NCI-H446 (cell line): ENCODE measurements around the gene ANKS3.
"Not testable (repeated sequence)": the region's sequence is repeated elsewhere in the genome, so short reads cannot be mapped to it uniquely, and the experiment has no call there.

Experiments
- DNase-seq, 2 experiments: peaks; one replicate each; lab custom pipeline; 2025; lab: John Stamatoyannopoulos, UW

The ANKS3 gene

DNA sequence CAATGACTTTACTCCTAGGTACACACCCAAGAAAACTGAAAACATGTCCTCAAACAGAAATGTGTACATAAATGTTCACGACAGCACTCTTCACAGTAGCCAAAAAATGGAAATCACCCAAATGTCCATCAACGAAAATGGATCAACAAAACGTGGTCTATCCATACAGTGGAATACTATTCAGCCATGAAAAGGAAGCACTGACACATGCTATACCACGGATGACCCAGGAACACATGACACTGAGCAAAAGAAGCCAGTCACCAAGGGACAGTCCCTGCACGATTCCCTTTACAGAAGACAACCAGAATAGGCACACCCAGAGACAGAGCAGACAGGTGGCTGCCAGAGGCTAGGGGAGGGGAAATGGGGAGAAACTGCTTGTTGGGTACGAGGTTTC is 21.6 kb upstream of the ANKS3 start:
- DNase-seq, result no peak

DNA sequence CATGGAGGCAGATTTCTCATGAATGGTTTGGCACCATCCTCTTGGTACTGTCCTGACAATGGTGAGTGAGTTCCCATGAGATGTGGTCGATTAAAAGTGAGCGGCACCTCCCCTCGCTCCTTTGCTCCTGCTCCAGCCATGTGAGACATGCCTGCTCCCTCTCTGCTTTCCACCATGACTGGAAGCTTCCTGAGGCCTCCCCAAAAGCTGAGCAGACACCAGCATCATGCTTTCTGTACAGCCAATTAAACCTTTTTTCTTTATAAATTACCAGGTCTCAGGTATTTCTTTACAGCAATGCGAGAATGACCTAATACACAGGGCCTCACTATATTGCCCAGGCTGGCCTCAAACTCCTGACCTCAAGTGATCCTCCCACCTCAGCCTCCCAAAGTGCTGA is 20.8 kb upstream of the ANKS3 start:
- no peak for DNase-seq

DNA sequence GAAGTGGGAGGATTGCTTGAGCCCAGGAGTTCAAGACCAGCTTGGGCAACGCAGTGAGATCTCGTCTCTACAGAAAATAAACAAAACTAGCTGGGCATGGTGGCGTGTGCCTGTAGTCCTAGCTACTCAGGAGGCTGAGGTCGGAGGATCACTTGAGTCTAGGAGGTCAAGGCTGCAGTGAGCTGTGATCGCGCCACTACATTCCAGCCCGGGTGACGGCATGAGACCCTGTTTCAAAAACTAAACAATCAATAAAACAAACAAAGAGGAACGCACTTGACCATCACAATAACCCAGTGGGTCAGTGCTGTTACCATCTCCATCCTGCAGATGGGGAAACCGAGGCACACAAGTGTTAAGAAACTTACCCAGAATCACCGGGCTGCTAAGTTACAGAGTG is 19.2 kb upstream of the ANKS3 start:
- no peak for DNase-seq

DNA sequence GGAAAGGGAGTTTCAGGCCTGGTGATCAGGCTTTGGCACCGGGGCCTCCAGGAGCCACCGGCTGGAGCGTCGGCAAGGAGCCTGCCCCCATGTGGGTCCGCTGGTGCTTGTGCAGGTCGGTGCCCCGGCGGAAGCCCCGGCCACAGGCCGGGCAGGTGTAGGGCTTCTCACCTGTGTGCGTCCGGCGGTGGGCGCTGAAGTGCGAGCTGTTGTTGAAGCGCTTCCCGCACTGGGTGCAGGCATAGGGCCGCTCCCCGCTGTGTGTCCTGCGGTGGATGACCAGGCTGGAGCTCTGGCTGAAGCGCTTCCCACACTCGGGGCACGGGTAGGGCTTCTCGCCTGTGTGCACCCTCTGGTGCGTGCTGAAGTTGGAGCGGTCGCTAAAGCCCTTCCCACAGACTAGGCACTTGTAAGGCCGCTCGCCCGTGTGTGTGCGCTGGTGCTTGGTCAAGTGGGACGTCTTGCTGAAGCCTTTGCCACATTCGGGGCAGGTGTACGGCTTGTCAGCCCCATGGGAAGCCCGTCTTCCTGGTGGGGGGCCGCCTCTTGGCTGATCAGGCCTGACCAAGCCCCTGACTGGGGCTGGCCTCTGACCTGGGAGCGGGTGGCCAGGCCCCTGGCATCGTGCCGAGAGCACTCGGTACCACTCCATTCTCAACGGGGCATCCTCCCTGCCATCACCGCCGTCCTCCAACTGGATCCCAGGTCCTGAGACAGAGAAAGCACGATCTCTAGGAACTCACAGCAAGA is 18.5 kb upstream of the ANKS3 start:
- no peak for DNase-seq

DNA sequence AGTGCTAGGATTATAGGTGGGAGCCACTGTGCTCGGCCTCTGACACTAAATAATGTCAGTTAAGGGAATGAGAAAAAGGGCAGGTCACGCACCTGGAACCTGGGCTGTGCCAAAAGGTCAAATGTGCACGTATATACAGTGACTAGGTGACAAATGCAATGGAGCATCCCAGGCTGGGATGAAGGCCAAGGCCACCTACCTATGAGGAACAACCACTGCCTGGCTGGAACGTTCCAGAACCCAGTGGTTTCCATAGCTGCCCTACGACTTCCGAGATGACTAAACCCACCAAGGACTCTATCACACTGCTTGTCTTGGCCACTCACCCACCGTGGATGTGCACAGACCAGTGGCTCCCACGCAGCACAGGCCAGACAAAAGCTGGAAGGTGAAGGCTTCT is 16.8 kb upstream of the ANKS3 start:
- no peak for DNase-seq

DNA sequence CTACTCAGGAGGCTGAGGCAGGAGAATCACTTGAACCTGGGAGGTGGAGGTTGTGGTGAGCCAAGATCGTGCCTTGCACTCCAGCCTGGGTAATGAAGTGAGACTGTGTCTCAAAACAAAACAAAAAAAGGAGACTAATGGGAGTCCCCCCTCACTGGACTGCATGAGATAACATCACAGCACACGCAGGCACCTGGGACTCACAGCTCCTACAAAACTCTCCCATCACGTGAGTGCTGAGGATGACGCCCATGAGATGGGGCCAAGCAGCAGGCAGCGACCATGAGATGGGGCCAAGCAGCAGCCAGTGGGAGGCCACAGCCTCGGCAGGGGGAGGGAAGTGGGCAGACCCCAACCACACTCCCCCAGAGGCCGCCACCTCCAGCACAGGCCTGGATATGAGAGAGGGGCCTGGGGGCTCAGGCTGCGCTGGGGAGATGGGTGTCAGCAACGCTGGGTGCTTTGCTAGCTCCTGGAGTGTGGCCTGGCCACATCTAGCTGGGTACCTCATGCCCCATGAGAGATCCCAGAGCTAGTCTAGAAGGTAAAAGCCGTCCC is 15.7 kb upstream of the ANKS3 start:
- no peak for DNase-seq

DNA sequence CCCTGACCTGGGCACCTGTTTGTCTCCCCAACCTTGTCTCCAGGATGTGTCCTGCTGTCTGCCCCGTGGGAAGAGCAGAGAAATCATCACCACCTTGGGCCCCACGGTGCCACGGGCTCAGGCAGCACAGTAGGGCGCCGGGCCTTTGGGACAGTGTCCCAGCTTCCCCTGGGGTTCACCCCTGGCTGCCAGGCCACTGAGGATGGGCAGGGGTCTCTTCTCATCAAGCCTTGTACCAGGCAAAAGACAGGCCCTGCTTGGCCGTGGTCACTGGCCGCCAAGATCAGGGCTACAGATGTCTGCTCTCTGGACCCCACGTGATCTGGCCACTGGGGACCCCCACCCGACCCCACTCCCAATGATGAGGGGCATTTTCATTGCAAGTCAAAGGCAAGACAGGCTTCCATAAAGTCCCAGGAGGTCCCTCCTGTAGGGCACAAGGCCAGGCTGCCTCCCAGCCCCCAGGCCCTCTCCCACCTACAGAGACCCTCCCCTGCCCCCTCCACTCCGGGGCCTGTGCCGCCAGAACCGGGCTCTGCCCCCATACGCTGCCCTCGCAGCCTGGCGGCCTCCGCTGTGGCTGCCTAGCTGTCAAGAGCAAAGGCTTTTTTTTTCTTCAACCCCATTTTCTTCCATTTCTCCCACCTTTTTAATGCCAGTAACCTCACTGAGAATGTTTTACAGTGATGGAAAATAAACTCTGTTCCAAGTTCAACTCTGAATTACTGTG is 14.8 kb upstream of the ANKS3 start:
- DNase-seq, result no peak

DNA sequence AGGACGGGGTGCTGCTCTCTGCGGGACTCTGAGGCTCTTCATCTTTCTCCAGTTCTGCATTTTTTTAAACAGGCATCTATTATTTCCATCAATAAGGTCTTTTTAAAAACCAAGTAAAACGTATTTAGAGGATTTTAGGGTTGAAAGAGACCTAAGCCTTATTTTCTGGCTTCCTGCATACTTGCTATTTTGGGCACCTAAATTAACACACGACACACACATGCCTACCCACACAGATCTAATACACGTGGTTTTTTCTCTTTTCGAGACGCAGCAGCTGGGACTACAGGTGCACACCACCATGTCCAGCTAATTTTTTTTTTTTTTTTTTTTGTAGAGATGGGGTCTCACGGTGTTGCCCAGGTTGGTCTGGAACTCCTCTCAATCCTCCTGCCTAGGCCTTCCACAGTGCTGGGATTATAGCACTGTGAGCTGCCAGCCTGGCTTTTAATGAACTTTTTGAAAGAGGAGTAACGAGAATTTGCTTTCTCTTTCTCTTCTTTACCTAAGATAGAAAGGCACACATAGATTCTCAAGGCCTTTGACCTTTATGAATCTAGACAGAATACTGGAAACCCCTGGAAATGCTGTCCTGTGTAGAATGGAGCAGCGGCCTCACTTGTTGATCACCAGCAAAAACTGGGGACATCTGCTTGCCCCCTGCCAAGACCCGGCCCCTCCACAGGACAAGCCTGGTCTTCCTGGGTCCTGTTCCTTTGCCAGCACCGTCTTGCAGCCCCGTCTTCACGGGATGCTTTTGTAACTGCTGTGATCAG is 14.0 kb upstream of the ANKS3 start:
- no peak for DNase-seq

DNA sequence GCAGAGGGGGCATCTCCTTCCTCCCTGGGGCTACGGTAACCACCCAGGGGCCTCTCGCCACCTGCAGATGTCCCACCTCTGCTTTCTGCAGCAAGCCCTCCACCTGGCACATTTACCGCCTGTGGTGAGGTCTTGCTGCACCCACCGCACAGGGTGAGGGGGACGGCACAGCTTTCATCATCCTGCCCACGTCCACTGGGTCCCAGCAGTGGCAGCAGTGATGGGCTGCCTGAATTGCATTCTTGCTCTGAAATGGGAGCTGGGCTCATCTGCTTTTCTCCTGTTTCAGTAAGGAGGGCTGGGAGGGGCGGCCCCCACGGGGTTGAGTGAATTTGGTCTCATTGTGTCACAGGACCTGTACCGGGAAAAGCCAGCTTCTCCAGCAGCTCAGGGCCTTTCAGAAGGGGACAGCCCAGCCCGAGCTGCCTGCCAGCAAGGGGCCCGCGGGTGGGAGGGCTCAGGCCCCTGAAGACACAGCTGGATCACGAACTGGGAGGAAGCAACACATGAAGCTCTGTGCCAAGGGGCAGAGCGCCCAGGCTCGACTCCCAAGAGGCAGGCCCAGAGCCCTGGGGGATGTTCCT is 13.0 kb upstream of the ANKS3 start:
- DNase-seq, result no peak

DNA sequence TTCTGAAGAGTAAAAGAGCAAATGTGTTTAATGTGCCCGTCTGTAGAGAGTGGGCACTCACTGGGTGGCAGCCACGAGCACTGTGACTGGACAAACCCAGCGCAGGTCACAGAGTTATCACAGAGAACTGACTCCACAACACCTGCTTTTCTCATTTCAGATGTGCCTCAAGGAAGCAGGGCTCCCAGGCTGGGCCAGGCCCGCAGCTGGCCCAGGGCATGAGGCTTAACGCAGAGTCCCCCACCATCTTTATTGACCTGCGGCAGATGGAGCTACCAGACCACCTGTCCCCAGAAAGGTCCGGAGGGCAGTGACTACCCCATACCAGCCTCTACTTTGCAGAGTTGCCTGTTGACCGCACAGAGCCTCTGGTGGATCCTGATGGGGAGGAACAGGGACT is 12.1 kb upstream of the ANKS3 start:
- DNase-seq, result no peak

DNA sequence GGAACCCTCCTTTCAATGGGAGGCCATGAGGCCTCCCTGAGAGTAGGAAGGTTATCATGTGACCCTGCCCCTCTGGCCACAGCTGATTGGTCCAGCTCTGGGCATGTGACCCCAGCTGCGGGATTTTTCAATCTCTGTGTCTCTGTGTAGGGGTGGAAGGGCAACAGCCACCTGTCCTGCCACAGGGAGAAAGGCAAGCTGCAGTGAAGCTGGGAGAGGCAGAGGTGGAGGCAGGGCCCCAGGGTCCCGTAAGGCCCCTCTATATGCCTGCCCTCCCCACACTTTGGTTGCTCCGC is 11.2 kb upstream of the ANKS3 start:
- DNase-seq, result no peak

DNA sequence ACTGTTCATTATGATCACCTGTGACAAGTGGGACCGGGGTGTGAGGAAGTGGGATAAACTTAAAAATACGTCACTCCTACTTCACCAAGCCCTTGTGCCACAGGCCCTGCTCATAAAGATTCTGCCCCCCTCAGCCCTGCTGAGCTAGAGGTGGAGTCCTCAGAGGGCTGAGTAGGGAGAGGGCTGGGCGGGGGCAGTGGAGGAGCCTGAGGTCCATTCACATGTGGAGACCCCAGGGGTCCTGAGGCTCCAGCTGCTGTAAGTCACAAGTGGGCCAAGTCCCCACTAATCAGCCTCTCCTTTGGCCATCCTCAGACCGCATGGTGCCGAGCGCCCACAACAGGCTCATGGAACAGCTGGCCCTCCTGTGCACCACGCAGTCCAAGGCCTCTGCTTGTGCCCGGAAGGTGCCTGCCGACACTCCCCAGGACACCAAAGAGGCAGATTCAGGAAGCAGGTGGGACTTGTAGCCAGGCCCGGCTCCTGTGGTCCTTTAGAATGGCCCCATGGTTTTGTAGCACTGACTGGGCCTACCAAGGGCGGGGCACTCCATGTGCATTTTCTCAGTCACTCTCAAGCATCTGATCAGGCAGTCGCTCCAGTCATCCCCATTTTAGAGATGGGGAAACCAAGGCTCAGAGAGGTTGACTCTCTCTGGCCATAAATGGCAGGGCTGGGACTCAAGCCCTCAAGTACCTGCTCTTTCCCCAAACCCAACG is 10.6 kb upstream of the ANKS3 start:
- DNase-seq, result no peak

DNA sequence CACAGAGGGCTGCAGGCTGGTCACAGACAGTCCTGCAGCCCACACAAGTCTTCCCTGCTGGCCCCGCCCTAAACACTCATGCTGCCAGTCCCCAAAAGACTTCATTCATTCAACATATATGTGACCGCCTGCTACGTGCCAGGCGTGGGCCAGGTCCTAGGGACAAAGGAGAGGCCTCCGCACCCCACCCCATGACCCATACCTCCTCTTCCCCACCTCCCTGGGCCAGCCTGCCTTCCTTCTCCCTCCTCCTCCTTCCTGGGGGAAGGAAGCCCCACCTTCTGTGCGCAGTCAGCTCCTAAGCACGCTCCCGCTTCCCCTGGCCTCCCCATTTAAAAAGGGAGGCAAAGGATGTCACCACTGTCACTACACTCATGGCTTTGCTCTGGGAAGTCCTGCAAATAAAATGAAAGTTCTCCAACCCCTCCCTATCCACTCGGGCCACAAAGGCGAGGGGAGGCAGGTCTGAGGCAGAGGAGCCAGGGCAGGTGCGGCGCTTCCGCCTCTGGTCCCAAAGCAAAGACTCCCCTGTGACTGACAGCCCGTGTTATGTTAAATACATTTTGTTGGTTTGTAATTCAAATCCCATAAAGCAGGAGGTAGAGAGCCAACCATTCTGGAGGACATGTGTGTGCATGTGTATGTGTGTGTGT is 9.3 kb upstream of the ANKS3 start:
- no peak for DNase-seq

DNA sequence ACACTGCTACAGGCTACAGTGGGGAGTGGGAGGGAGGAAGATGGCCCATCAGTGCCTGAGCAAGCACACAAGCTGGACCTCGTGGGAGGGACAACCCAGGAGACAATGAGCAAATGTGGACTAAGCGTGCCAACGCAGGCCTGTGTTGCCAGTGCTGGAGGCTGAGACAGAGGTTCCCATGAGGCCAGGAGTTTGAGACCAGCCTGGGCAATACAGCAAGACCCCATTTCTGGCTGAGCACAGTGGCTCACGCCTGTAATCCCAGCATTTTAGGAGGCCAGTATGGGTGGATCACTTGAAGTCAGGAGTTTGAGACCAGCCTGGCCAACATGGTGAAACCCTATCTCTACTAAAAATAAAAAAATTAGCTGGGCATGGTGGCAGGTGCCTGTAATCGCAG is 4.3 kb upstream of the ANKS3 start:
- not testable (repeated sequence) for DNase-seq

DNA sequence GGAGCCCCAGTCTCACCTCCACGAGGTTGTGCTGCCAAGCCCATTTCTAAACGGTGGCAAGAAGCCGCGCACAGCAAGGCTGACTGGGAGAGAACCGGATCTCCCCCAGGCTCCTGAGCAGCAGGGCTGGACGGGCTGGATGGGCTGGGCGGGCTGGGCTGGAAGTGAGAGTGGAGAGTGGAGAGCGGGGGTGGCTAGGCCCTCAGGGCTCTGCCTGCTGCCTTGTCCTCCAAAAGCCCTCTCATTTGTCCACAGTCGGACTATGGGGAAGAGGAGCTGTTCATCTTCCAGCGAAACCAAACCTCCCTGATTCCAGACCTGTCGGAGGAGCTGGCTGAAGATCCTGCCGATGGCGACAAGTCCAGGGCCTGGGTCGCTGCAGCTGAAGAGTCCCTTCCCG is 3.5 kb upstream of the ANKS3 start:
- no peak for DNase-seq

DNA sequence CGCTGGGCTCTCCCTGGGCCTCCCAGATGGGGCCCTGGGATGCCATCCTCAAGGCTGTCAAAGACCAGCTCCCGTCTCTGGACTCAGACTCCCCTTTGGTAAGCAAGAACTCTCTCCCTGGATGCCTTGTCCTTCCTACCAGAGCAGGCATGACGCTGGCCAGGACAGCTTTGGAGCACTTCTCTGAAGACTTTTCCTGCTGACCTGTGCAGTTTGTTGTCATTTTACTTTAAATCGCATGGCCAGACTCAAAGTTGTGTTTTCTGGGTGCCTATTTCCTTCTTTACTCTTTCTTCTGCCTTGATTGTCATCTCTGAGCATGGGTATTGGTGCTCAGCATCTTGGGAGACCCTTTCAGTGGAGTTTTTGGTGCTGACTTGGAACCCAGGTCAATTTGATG is 2.5 kb upstream of the ANKS3 start:
- no peak for DNase-seq

DNA sequence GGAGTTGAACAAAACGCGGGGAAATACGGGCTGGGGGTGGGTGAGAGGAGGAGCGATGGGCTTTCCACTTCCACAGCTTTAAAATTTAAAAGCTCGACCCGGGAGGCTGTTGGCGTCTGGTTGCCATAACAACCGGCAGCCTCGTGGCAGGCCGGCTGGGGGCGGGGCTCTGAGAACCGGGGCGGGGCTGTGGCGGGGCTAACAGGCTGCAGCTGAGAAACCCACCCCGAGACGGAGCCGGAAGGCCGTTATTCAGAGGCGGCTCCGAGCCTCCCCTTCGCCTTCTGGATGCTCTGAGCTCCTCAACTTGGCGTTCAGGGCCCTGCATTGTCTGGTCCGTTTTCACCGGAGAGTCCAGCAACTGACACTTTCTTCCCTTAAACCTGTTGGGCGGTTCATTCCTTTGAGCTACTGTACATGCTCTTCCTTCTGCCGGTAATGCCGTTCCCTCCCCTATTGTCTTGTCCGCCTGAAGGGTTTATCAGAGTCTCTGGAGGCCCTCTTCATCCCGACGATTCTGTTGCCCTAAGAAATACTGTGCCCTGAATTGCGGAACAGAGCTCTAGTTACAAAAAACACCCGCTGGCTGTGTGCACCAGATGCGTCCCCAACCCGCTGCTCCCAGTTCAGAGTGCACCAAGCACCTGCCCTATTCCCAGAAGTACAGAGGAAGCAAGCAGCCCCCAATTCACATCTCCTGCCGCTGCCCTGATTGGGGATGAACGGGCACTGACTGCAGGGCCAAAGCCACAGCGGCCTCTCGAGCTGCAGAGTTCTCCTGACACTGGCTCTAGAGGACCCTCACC is 862 bp upstream of the ANKS3 start:
- peak; percentile 60 to 83 for DNase-seq

DNA sequence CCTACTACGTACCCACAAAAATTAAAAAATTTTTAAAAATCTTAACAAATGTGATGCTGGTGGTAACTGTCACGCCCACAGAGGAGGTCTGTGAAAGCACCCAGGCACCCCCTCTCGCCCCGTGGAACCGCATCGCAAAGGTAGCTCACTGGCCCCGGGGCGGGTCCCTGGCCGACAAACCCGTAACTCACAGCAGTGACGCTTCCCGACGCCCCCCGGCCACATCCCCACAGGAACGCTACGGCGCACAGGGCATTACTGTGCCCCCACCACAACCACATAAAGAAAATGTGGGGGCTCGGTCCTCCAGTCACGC is 366 bp downstream of the ANKS3 start:
- no peak for DNase-seq

DNA sequence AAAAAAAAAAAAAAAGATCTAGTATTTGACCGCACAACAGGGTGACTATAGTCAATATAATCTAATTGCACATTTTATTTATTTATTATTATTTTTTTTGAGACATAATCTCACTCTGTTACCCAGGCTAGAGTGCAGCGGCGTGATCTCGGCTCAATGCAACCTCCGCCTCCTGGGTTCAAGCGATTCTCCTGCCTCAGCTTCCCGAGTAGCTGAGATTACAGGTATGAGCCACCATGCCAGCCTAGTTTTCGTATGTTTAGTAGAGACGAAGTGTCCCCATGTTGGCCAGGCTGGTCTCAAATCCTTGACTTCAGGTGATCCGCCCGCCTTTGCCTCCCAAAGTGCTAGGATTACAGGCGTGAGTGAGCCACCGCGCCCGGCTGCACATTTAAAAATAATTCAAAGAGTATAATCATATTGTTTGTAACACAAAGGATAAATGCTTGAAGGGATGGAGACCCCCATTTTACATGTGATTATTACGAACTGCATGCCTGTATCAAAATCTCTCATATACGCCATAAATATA is 794 bp downstream of the ANKS3 start:
- no peak for DNase-seq

DNA sequence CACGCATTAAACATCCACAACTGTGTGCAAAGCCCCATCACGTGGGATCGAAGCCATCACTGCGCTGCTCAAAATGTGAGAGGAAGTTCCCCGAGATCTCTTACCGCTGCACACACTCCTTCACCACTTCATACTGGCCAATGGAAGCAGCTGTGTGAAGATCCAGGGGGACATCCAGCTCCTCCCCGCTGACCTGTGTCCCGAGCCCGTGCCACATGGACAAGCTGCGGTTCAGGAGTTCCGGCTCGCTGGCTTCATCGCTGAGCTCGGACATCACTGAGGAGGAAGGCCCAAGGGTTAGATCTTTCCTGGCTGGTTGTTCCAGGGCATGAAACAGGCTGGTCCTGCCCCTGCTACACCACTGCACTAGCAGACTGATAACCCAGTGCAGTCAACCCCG is 4.2 kb downstream of the ANKS3 start:
- DNase-seq, result no peak
